Esophagus mucosa (tissue), 1 donor: Measurements from ENCODE around the gene CCDC88C. TPM values are rescaled to one million over a fixed set of nuclear protein-coding genes. Genes with fewer than 3 reads are reported as not detected.
A peak's percentile ranks its signal among the peaks of the same experiment; 100 is the strongest.
"Not testable (repeated sequence)": the region's sequence is repeated elsewhere in the genome, so short reads cannot be mapped to it uniquely, and the experiment has no call there.

Experiments used
- ATAC-seq: fragments of 200-7000 bp; cut with Tn5 transposase; one replicate; pipeline ENCODE4 v1.9.1; 2020
- total RNA-seq: library from RNA; stranded (reverse); gene quantifications from one replicate; pipeline ENCODE4 v1.2.4, GENCODE V29; 2023
- donor health status: DM: yes; HTN: yes; CAD: no.

The CCDC88C gene
- total RNA-seq, 1 donor from 2014 or later = 26.7 TPM

GRCh38 chr14:91284791-91285548 is 132.7 kb downstream of the CCDC88C start:
- no peak for ATAC-seq

GRCh38 chr14:91284146-91284790 is 133.4 kb downstream of the CCDC88C start:
- no peak for ATAC-seq

GRCh38 chr14:91283666-91284065 is 134.0 kb downstream of the CCDC88C start:
- no peak for ATAC-seq

- no peak for ATAC-seq
Measured at GRCh38 chr14:91282954-91283645, 134.5 kb downstream of the CCDC88C start.

GRCh38 chr14:91281346-91281745 is 136.3 kb downstream of the CCDC88C start:
- ATAC-seq = peak; percentile 64

- no peak for ATAC-seq
Measured at GRCh38 chr14:91280129-91280528, 137.5 kb downstream of the CCDC88C start.

- ATAC-seq = no peak
Measured at GRCh38 chr14:91279354-91279753, 138.3 kb downstream of the CCDC88C start.

- ATAC-seq = no peak
Measured at GRCh38 chr14:91278383-91278715, 139.3 kb downstream of the CCDC88C start.

- ATAC-seq = peak; percentile 71
Measured at GRCh38 chr14:91277546-91278382, 139.9 kb downstream of the CCDC88C start.

- ATAC-seq = no peak
Measured at GRCh38 chr14:91274796-91275195, 142.8 kb downstream of the CCDC88C start.

- no peak for ATAC-seq
Measured at GRCh38 chr14:91273885-91274273, 143.7 kb downstream of the CCDC88C start.

GRCh38 chr14:91273273-91273884 is 144.2 kb downstream of the CCDC88C start:
- no peak for ATAC-seq

GRCh38 chr14:91272341-91273272 is 145.0 kb downstream of the CCDC88C start:
- peak; percentile 30 for ATAC-seq

GRCh38 chr14:91271639-91272038 is 146.0 kb downstream of the CCDC88C start:
- ATAC-seq = no peak

GRCh38 chr14:91270619-91271018 is 147.0 kb downstream of the CCDC88C start:
- no peak for ATAC-seq

GRCh38 chr14:91270188-91270587 is 147.4 kb downstream of the CCDC88C start:
- ATAC-seq = no peak

GRCh38 chr14:91269076-91269991 is 148.3 kb downstream of the CCDC88C start:
- ATAC-seq = no peak

- no peak for ATAC-seq
Measured at GRCh38 chr14:91267965-91268437, 149.6 kb downstream of the CCDC88C start.

- not testable (repeated sequence) for ATAC-seq
Measured at GRCh38 chr14:91266276-91266675, 151.3 kb downstream of the CCDC88C start.

GRCh38 chr14:91265404-91265803 is 152.2 kb downstream of the CCDC88C start:
- peak; percentile 63 for ATAC-seq
